GM08714 (cell line): ENCODE measurements around the gene NBPF8.
"Not testable (repeated sequence)": the region's sequence is repeated elsewhere in the genome, so short reads cannot be mapped to it uniquely, and the experiment has no call there.

Experiments used
- H3K4me3 ChIP-seq: fragments of 200-500 bp; sonication (Bioruptor generic); 2 replicates; pipeline ENCODE4 v1.5.1; 2014; ENCODE audit warnings: mild to moderate bottlenecking, low read length, inconsistent platforms

Gene NBPF8, protein sequence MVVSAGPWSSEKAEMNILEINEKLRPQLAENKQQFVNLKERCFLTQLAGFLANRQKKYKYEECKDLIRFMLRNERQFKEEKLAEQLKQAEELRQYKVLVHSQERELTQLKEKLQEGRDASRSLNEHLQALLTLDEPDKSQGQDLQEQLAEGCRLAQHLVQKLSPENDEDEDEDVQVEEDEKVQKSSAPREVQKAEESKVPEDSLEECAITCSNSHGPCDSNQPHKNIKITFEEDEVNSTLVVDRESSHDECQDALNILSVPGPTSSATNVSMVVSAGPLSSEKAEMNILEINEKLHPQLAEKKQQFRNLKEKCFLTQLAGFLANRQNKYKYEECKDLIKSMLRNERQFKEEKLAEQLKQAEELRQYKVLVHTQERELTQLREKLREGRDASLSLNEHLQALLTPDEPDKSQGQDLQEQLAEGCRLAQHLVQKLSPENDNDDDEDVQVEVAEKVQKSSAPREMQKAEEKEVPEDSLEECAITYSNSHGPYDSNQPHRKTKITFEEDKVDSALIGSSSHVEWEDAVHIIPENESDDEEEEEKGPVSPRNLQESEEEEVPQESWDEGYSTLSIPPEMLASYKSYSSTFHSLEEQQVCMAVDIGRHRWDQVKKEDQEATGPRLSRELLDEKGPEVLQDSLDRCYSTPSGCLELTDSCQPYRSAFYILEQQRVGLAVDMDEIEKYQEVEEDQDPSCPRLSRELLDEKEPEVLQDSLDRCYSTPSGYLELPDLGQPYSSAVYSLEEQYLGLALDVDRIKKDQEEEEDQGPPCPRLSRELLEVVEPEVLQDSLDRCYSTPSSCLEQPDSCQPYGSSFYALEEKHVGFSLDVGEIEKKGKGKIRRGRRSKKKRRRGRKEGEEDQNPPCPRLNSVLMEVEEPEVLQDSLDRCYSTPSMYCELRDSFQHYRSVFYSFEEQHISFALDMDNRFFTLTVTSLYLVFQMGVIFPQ

DNA sequence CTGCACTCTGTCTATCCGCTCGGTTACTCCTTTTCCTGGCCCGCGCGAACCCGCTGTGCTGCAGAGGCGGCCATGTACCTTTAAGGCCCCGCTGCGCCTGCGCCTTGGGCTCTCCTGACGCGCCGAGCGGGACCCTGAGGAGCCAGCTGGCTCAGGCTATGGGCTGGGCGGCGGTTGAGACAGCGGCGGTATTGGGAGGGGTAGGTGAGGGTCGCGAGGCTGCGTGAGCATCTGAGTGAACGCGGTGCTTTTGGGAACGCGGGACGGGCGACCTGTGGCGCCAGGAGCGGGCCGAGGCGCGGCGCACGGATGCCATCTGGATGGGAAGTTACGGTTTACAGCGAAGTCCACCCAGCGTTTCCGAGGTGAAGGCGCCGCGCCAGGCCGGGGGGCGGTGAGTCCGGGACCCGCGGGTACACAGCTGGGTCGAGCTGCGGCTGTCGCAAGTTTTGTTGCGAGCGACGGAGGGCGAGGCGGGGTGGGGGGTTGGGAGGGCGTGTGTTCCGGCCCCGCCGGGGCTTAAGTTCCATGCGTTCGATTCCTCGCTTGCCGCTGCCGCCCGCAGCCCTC, at the start of gene NBPF8:
NBPF8 (plus strand) TSS at position 125 of the 570 bp plus-strand sequence. CDS start 21,488 bp downstream, outside the sequence.
- H3K4me3 ChIP-seq: peak within 1 kb of the TSS; percentile 87

DNA sequence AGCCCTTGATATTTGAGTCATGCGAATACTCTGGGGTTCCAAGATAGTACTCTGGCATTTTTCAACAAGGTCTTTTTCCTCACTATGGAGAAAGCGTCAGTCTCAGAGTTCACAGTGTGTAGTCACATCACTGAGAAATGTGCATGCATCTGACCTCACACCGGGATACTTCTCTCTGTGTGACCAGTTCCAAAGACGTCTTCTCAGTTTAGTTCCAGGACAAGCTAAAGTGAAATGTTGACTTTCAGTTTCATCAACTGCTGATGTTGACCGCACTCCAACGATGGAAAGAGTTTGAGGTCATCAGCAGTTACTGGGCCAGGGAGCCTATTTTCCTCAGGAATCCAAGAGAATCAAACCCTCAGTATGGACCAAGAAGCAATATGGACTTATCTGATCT, 47.1 kb upstream of the NBPF8 start:
- H3K4me3 ChIP-seq: not testable (repeated sequence)

DNA sequence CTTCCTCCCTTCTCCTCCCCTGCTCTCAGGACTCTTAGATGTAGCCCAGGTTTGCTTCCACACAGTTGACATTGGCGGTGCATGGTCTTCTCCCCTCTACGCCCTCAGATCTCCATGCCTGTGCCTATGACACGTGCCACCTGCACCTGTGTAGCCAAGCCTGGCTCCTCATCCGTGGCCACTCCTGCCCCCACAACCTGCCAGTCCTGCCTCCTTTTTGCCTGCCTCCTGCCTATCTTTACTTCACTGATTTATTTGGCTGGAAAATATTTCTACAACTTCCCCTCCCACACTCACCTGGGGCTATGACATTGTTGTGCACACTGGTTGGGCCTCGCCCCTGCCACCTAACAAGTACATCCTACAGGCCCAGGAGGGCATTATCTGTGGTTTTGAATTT, 28.2 kb upstream of the NBPF8 start:
- H3K4me3 ChIP-seq: not testable (repeated sequence)

DNA sequence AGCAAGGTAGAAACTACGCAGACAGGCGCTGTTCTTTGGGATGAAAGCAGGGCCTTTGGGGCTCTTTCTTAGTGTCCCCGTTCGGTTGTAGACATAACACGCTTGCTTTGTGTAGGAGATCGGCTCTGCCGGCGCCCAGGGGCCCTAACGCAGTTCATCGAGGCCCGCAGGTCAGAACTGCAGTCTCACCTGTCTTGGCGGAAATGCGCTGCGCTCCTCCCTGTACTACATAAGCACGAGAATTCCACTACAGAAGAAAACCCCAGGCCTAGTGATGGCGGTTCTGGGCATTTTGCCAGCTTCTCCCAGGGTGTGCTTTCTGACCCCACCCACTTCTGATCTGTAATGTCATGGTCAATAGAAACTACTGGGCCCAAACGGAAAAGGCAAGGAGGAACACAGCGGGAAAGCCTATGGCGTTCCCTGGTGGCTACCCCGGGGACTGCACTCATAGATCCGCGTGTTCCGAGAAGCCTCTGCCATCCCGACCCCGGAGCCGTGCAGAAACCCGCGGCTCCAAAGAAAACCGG, 26.2 kb upstream of the NBPF8 start:
- not testable (repeated sequence) for H3K4me3 ChIP-seq

DNA sequence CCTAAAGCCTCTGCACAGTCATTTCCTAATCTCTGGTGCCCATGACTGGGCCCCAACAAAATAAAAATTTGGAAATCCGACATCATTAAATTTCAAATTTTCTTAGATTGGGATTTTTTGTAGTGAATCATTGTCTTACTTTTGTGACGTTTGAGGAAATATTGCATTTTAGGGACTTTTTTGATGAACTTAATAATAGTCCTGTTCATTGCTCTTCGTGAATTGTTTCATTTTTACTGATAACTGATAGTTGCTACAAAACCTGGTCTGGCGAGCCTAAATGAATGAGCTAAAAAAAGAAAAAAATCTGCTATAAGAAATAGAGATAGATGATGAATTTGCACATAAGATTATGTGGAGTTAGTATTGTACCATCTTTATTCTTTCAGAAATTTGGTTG, 23.5 kb upstream of the NBPF8 start:
- not testable (repeated sequence) for H3K4me3 ChIP-seq

DNA sequence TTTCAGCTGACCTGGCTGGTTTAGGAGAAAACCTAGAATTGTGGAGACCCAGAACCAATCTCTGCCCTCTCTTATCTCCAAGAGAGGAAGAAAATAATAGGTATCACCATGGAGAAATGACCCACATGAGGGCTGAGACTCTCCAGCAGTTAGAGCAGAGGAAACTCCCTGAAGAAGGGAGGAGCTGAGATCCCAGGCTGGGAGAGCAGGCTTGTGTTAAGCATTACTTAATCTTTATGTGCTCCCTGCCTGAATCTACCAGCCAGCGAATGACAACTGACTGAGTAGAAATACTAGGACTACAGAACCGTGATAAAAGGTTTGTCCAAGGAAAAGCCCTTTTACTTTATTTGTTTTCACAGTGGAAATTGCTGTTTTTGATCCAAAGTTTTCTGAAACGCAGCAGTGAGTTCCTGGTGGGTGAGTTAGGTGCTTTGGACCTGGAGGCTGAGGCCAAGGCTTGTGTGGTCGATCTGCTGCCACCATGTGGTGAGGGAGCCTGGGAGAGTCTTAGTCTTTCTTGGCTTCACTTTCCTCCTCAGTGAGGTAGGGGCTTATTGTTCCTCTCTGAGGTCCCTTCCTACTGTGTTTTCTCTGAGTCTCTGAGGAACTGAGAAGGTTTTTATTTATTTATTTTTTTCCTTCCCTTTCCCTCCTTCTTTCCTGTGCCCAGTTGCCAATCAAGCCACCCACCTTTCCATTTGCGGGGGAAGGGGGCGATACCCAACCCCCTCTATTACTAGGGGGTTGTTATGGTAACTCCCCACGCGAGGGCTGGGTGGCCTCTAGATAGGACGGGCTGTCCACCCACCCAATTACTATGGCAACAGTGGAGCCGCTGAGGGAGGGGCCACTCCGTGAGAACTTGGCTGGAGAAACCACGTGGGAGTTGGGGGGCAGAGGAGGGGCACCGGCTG, 21.3 kb upstream of the NBPF8 start:
- not testable (repeated sequence) for H3K4me3 ChIP-seq

DNA sequence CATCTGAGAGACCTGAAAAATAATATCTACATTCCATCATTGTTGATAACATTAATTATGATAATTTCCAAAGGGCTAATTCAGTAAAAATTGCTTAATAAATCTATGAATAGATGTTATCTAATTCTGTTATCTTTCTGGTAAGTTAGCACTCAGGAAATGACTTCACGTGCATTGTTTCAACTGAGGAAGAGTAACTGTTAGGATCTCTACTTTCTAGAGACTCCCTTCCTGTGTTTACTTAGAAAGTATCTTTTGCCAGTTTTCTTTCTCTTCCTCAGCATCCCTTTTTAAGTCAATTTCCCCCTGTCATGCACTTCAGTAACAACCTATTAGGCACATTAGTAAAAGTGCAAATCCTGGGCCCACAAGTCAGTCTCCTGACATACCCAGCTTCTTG, 9.5 kb upstream of the NBPF8 start:
- H3K4me3 ChIP-seq: not testable (repeated sequence)

DNA sequence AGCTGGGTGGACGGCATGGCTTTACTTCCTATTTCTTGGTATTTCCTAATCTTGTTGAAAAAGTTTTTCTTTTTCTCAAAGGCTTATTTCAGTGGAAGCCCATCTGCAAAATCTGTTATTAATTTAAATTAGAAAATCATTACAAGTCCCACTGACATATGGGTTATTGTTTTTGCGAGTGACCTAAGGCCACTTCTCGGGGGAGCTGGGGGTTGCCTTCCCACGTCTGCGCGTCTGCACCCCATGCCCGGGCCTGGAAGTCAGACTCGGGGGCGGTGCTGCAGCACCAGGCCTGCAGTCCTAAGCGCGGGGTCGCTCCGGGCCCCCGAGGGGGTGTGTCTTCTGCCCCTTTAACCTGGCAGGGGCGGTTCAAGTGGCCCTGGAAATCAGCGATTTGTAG, 384 bp upstream of the NBPF8 start:
- H3K4me3 ChIP-seq: peak overlapping the region; percentile 87; the same call in 1 of the 2 replicates

DNA sequence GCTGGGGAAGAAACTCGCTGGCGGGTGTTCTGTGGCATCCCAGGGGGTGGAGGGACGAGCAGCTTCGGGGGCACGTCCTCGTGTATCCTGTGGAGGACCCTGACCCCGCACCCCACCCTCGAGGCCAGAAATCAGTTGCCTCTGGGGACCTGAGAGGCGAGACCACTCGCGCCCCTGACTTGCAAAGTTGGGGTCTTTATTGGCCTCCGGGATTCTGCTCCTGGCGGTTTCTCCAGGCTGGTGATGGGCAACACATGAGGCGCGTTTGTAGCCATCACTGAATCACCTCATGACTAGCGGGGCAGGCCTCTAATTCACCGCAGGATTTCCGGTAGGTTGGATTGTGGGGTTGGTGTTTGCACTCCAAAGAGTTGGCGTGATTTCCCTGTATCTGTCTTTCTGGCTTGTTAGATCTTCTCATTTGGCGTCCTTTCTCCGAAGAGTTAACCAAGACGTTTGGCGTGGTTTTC, 692 bp downstream of the NBPF8 start:
- H3K4me3 ChIP-seq: peak overlapping the region; percentile 87

DNA sequence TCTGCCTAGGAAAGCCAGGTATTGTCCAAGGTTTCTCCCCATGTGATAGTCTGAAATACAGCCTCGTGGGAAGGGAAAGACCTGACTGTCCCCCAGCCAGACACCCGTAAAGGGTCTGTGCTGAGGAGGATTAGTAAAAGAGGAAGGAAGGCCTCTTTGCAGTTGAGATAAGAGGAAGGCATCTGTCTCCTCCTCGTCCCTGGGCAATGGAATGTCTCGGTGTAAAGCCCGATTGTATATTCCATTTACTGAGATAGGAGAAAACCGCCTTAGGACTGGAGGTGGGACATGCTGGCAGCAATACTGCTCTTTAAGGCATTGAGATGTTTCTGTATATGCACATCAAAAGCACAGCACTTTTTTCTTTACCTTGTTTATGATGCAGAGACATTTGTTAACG, 10.2 kb downstream of the NBPF8 start:
- not testable (repeated sequence) for H3K4me3 ChIP-seq

DNA sequence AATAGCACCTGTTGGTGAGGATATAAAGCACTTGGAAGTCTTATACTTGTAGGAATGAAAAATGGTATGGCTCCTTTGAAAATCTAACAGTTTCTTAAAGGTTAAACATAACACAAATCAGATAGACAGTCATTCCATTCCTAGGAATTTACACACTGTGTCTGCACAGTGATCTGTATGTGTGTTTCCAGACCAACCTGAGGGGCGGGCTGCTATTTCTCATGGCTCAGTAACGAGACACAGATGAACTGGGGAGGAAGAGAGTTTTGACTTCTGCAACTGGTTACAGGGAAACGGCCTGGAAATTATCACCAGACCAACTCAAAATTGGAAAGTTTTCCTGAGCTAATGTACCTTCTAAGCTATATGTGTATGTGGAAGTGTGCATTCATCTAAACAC, 16.8 kb downstream of the NBPF8 start:
- H3K4me3 ChIP-seq: not testable (repeated sequence)

DNA sequence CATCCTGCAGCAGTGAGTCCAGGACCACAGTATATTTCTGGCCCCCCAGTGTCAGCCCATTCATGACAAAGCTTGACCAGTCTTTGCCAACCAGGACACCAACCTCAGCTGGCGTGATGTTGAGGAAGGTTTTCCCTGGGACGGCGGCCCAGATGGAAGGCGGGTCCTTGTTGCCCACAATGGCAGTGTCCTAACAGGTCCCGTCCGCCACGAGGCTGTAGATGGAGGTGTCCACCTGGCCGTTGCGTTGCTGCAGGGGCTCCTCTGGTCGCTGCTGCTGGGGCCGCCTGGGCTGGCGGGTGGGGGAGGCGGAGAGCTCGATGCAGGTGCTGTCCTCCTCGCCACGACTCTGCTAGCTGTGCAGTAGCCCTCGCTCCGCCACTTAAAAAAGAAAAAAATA, 19.0 kb downstream of the NBPF8 start:
- not testable (repeated sequence) for H3K4me3 ChIP-seq

DNA sequence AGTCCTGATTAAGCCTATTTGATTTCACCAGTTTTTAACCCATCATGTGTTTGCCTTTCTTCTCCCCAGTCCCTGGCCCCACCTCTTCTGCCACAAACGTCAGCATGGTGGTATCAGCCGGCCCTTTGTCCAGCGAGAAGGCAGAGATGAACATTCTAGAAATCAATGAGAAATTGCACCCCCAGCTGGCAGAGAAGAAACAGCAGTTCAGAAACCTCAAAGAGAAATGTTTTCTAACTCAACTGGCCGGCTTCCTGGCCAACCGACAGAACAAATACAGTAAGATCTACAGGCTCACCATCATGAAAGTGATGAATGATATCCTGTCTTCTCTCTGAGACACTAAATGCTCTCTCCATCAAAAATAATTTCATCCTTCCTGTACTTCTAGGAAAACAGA, 34.3 kb downstream of the NBPF8 start:
- H3K4me3 ChIP-seq: not testable (repeated sequence)
